Measurements from ENCODE around the gene DUSP22.

GRCh38 chr6:306641-307061, 14.4 kb downstream of the DUSP22 start:
- TF ChIP-seq TAF1 (IDR thresholded peaks at IDR 0.05; ENCODE audit: borderline replicate concordance, low read depth, low read length) (no peak), POLR2AphosphoS5 (IDR thresholded peaks at IDR 0.05; ENCODE audit: low read depth, low read length) (no peak), POLR2A (IDR thresholded peaks at IDR 0.05; ENCODE audit: low read depth, low read length) (no peak)
